H1 (cell line): Measurements from ENCODE around the gene ZNF385D. TPM values are rescaled to one million over a fixed set of nuclear protein-coding genes. Genes with fewer than 3 reads are reported as not detected.

ENCODE experiments used
- CTCF ChIA-PET: fragments of 300-600 bp; sonication (Branson Sonifier 250); formaldehyde crosslinking; loops from one replicate; lab custom pipeline; 2021; ENCODE audit not compliant: partially characterized antibody; lab: Charles Lee
- POLR2A ChIA-PET: fragments of 300-600 bp; sonication (Branson Sonifier 250); formaldehyde crosslinking; loops from one replicate; lab custom pipeline; 2021; ENCODE audit warnings: inconsistent platforms; ENCODE audit not compliant: partially characterized antibody; lab: Charles Lee
- DNase-seq, 2 experiments: peaks; one replicate each; pipeline versions ENCODE4 v3.0.0 to v3.0.0-alpha.2; 2010 to 2022; ENCODE audit warnings: low spot score in 2 of 2, low read depth in 1 of 2, mixed read lengths in 1 of 2
- FAIRE-seq: peaks from 2 replicates; lab custom pipeline; 2011; peaks lifted over from hg19 to GRCh38; lab: Jason Lieb, UNC
- H2AFZ ChIP-seq: 2 replicates; pipeline ENCODE4 v1.8.1; 2012; ENCODE audit warnings: low read length, inconsistent platforms
- H2AK5ac ChIP-seq: 2 replicates; pipeline ENCODE4 v1.6.1; 2013; ENCODE audit warnings: low read depth, low read length
- H2BK120ac ChIP-seq: replicated peaks from 2 replicates; pipeline ENCODE3; 2013; ENCODE audit warnings: low read depth, low read length, inconsistent platforms
- H2BK12ac ChIP-seq: 2 replicates; pipeline ENCODE4 v1.6.1; 2013; ENCODE audit warnings: low read depth, low read length
- H2BK15ac ChIP-seq: 2 replicates; pipeline ENCODE4 v1.6.1; 2013; ENCODE audit warnings: low read length
- H2BK20ac ChIP-seq: 2 replicates; pipeline ENCODE4 v1.6.1; 2013; ENCODE audit warnings: low read length
- H2BK5ac ChIP-seq: 2 replicates; pipeline ENCODE4 v1.6.1; 2013; ENCODE audit warnings: low read depth, low read length
- H3K14ac ChIP-seq: 2 replicates; pipeline ENCODE4 v1.6.1; 2013; ENCODE audit warnings: inconsistent platforms; ENCODE audit not compliant: insufficient read length
- H3K18ac ChIP-seq: 2 replicates; pipeline ENCODE4 v1.6.1; 2013; ENCODE audit warnings: low read length; ENCODE audit errors: extremely low read depth
- H3K23ac ChIP-seq: 2 replicates; pipeline ENCODE4 v1.6.1; 2013; ENCODE audit warnings: inconsistent platforms; ENCODE audit not compliant: insufficient read length
- H3K23me2 ChIP-seq: 2 replicates; pipeline ENCODE4 v1.6.1; 2013; ENCODE audit warnings: low read depth, low read length
- H3K27ac ChIP-seq: 2 replicates; pipeline ENCODE4 v1.6.1; 2011; ENCODE audit warnings: low read depth, low read length, inconsistent platforms
- H3K27me3 ChIP-seq, 4 experiments: replicated peaks in 1 of 4; 1 replicate in 1 of 4; 2 replicates in 3 of 4; pipeline versions ENCODE4 v1.6.1 to v1.8.1; 2011 to 2013; ENCODE audit warnings: low read length in 3 of 4, mild to moderate bottlenecking in 3 of 4, inconsistent platforms in 2 of 4, mixed read lengths in 2 of 4, moderate library complexity in 1 of 4; ENCODE audit not compliant: control insufficient read depth in 3 of 4, insufficient read depth in 3 of 4; ENCODE audit errors: extremely low read depth in 1 of 4
- H3K36me3 ChIP-seq, 4 experiments: 2 replicates each; pipeline versions ENCODE4 v1.6.1 to v1.8.1; 2011 to 2013; ENCODE audit warnings: mild to moderate bottlenecking in 4 of 4, low read length in 3 of 4, moderate library complexity in 2 of 4, control low read depth in 1 of 4, inconsistent platforms in 1 of 4; ENCODE audit not compliant: insufficient read depth in 4 of 4, control insufficient read depth in 2 of 4
- H3K4ac ChIP-seq: replicated peaks from 2 replicates; pipeline ENCODE3; 2013; ENCODE audit warnings: low read length, low read depth, mixed read lengths, inconsistent platforms; ENCODE audit not compliant: insufficient read length
- H3K4me1 ChIP-seq, 4 experiments: replicated peaks in 1 of 4; 1 replicate in 1 of 4; 2 replicates in 3 of 4; pipeline versions ENCODE4 v1.6.1 to v1.8.1; 2011 to 2013; ENCODE audit warnings: low read length in 3 of 4, inconsistent platforms in 2 of 4, mixed read lengths in 1 of 4; ENCODE audit not compliant: insufficient read depth in 4 of 4, control insufficient read depth in 3 of 4
- H3K4me2 ChIP-seq, 2 experiments: 2 replicates each; pipeline versions ENCODE4 v1.6.1 to v1.8.1; 2011 to 2013; ENCODE audit warnings: low read depth in 2 of 2, low read length in 2 of 2, control low read depth in 1 of 2, inconsistent platforms in 1 of 2, mild to moderate bottlenecking in 1 of 2; ENCODE audit not compliant: insufficient read depth in 1 of 2
- H3K4me3 ChIP-seq, 4 experiments: fragments of 200-600, 300-600 bp in 1 of 4; sonication (generic), shearing (Covaris generic), sonication (Bioruptor Twin) in 1 of 4; 2 replicates each; pipeline versions ENCODE4 v1.5.1 to v1.8.1; 2011 to 2016; ENCODE audit warnings: low read length in 4 of 4, low read depth in 3 of 4, control low read depth in 2 of 4, inconsistent platforms in 2 of 4, mild to moderate bottlenecking in 2 of 4, mixed read lengths in 1 of 4, moderate library complexity in 1 of 4; ENCODE audit not compliant: insufficient read depth in 2 of 4; ENCODE audit errors: extremely low read depth in 1 of 4
- H3K56ac ChIP-seq: replicated peaks from 2 replicates; pipeline ENCODE3; 2013; ENCODE audit warnings: low read depth, mild to moderate bottlenecking, mixed read lengths, low read length, inconsistent platforms; ENCODE audit not compliant: insufficient read length
- H3K79me1 ChIP-seq: 2 replicates; pipeline ENCODE4 v1.6.1; 2013; ENCODE audit warnings: low read depth, low read length, control low read depth
- H3K79me2 ChIP-seq, 2 experiments: 2 replicates each; pipeline versions ENCODE4 v1.6.1 to v1.8.1; 2012 to 2013; ENCODE audit warnings: low read length in 2 of 2, mild to moderate bottlenecking in 2 of 2, inconsistent platforms in 1 of 2; ENCODE audit not compliant: insufficient read depth in 2 of 2, control insufficient read depth in 1 of 2
- H3K9ac ChIP-seq, 4 experiments: replicated peaks in 1 of 4; 1 replicate in 1 of 4; 2 replicates in 3 of 4; pipeline versions ENCODE4 v1.6.1 to v1.8.1; 2011 to 2013; ENCODE audit warnings: low read depth in 3 of 4, low read length in 3 of 4, control low read depth in 2 of 4, mild to moderate bottlenecking in 2 of 4, moderate library complexity in 2 of 4, inconsistent platforms in 1 of 4; ENCODE audit errors: extremely low read depth in 1 of 4
- H3K9me3 ChIP-seq, 2 experiments: 2 replicates each; pipeline versions ENCODE4 v1.6.1 to v1.8.1; 2012 to 2013; ENCODE audit warnings: mild to moderate bottlenecking in 2 of 2, moderate library complexity in 2 of 2, control low read depth in 1 of 2, inconsistent platforms in 1 of 2, low read depth in 1 of 2, low read length in 1 of 2, mixed read lengths in 1 of 2; ENCODE audit not compliant: insufficient read depth in 2 of 2
- H4K20me1 ChIP-seq, 2 experiments: replicated peaks in 1 of 2; 2 replicates each; pipeline versions ENCODE3 to v1.8.1; 2011 to 2013; ENCODE audit warnings: inconsistent platforms in 2 of 2, low read length in 2 of 2, mild to moderate bottlenecking in 1 of 2; ENCODE audit not compliant: insufficient read depth in 2 of 2, control insufficient read depth in 1 of 2
- H4K5ac ChIP-seq: 2 replicates; pipeline ENCODE4 v1.6.1; 2013; ENCODE audit warnings: low read length, low read depth, mixed read lengths, inconsistent platforms; ENCODE audit not compliant: insufficient read length
- H4K8ac ChIP-seq: 2 replicates; pipeline ENCODE4 v1.8.0; 2013; ENCODE audit warnings: mild to moderate bottlenecking, moderate library complexity, low read length, inconsistent platforms; ENCODE audit not compliant: insufficient read depth; ENCODE audit errors: extremely low read depth
- H4K91ac ChIP-seq: replicated peaks from 2 replicates; pipeline ENCODE3; 2013; ENCODE audit warnings: low read length, mixed read lengths, inconsistent platforms; ENCODE audit not compliant: insufficient read length
- CTCF ChIP-seq, 3 experiments: IDR thresholded peaks; 1 replicate in 2 of 3; 2 replicates in 1 of 3; pipeline versions ENCODE4 v1.5.1 to v1.6.1; 2011; ENCODE audit warnings: low read length in 3 of 3, mild to moderate bottlenecking in 3 of 3, inconsistent platforms in 2 of 3, low read depth in 1 of 3, moderate library complexity in 1 of 3; ENCODE audit not compliant: insufficient read depth in 1 of 3; ENCODE audit errors: control extremely low read depth in 1 of 3
- EP300 ChIP-seq, 2 experiments: IDR thresholded peaks; 1 replicate in 1 of 2; 2 replicates in 1 of 2; pipeline ENCODE4 v1.6.1; 2011 to 2012; ENCODE audit warnings: low read depth in 2 of 2, low read length in 2 of 2, mild to moderate bottlenecking in 2 of 2, borderline replicate concordance in 1 of 2, inconsistent platforms in 1 of 2, moderate library complexity in 1 of 2
- GABPA ChIP-seq: IDR thresholded peaks from 2 replicates; pipeline ENCODE4 v1.6.1; 2011; ENCODE audit warnings: mild to moderate bottlenecking, low read length, moderate library complexity, borderline replicate concordance; ENCODE audit not compliant: insufficient read depth
- GTF2F1 ChIP-seq: IDR thresholded peaks from 2 replicates; pipeline ENCODE4 v1.6.1; 2012; ENCODE audit warnings: low read depth, low read length, improper control_type of control experiment, borderline replicate concordance
- HDAC2 ChIP-seq, 2 experiments: fragments of 300-600 bp in 1 of 2; sonication (generic) in 1 of 2; IDR thresholded peaks; 2 replicates each; pipeline ENCODE4 v1.6.1; 2011 to 2012; ENCODE audit warnings: low read depth in 2 of 2, low read length in 2 of 2, mild to moderate bottlenecking in 2 of 2, moderate library complexity in 2 of 2, borderline replicate concordance in 1 of 2, inconsistent platforms in 1 of 2
- JUND ChIP-seq: IDR thresholded peaks from 2 replicates; pipeline ENCODE4 v1.6.1; 2011; ENCODE audit warnings: mild to moderate bottlenecking, improper control_type of control experiment, low read length
- KDM5A ChIP-seq: fragments of 200-600 bp; IDR thresholded peaks from 2 replicates; pipeline ENCODE4 v1.7.1; 2012; ENCODE audit warnings: mild to moderate bottlenecking, low read length, inconsistent platforms, mixed read lengths
- SRF ChIP-seq: IDR thresholded peaks from 2 replicates; pipeline ENCODE4 v1.6.1; 2011; ENCODE audit warnings: mild to moderate bottlenecking, low read depth, low read length, moderate library complexity
- TAF1 ChIP-seq: IDR thresholded peaks from 2 replicates; pipeline ENCODE4 v1.6.1; 2011; ENCODE audit warnings: mild to moderate bottlenecking, low read depth, low read length
- whole genome bisulfite sequencing, 2 experiments: shearing (Covaris generic) in 1 of 2; methylation state at CpG; one replicate each; pipeline versions ENCODE4 v1.1.6 to v1.1.7; 2013 to 2015; ENCODE audit warnings: low lambda C conversion rate in 2 of 2, mixed read lengths in 2 of 2, inconsistent platforms in 1 of 2, low coverage in 1 of 2, missing lambda C conversion rate in 1 of 2; ENCODE audit not compliant: insufficient replicate concordance in 2 of 2, insufficient coverage in 1 of 2, insufficient read length in 1 of 2; ENCODE audit errors: extremely low coverage in 1 of 2, missing lambda C conversion rate in 1 of 2; 5-methylcytosine and 5-hydroxymethylcytosine counted together
- polyA plus RNA-seq, 7 experiments: library from polyadenylated mRNA; depleted of rRNA in 3 of 7; stranded (reverse) in 5 of 7; unstranded in 2 of 7; fragments of >200 nt in 5 of 7; fragments of 200-250 nt in 2 of 7; gene quantifications; 1 replicate in 5 of 7; 2 replicates in 1 of 7; 4 replicates in 1 of 7; pipeline versions ENCODE4 v1.2.1 to v1.2.3, GENCODE V29; 2011 to 2013; ENCODE audit warnings: missing spikeins in 2 of 7, mixed read lengths in 2 of 7
- total RNA-seq: library from RNA; stranded (reverse); fragmentation: NEBNext Ultra II Directional; extraction: Animal tissue kit (Norgen Biotek cat#: 25700); gene quantifications from 2 replicates; pipeline ENCODE4 v1.2.1, GENCODE V29; 2021
- TF ChIP-seq, protein P1 (sequence below): IDR thresholded peaks from 2 replicates; pipeline ENCODE4 v1.6.1; 2012; ENCODE audit warnings: inconsistent platforms

The ZNF385D gene
- total and polyA plus RNA-seq, 2 of the 8 experiments (the other 6 are each of a cell fraction or from before 2014, with no cell fraction given): 5.9 to 10.8 TPM

GRCh38 chr3:21751886-21752285, 876 bp upstream of the ZNF385D start:
- no peaks in the 10 kb centered on the region for H3K9me3 ChIP-seq
- peaks cover 9% of the 10 kb centered on the region; the same call in 1 of the 2 replicates for H3K23me2 ChIP-seq
- no peak overlapping the region for H3K23ac ChIP-seq
- 0 out of 2 replicates have a peak overlapping the region, but pooled peaks have one; percentile 100 for H2AFZ ChIP-seq
- no peak overlapping the region for H2BK15ac ChIP-seq
- H3K4me2 ChIP-seq: peak overlapping the region; percentile 80 to 98
- H3K27me3 ChIP-seq: no peaks in the 10 kb centered on the region; a peak in 1 of 7 replicates
- H3K27ac ChIP-seq: no peak overlapping the region
- H2BK5ac ChIP-seq: no peak overlapping the region
- ChIA-PET CTCF (interaction anchor here (0.7 to 4.2 kb wide), 20 partner anchors 10 to 1413 kb away, joined by 3 to 36 read pairs (median 4); no protein-coding TSS in a partner anchor), POLR2A (no interaction called here)
- H3K9ac ChIP-seq: no peak overlapping the region
- H3K4me3 ChIP-seq: peak overlapping the region in 1 of 4 experiments; percentile 89; a peak in 2 of 8 replicates
- no peak overlapping the region for H4K8ac ChIP-seq
- peaks cover 0 to 10% (median 4%) of the 10 kb centered on the region in 4 experiments; a peak in 3 of 7 replicates for H3K4me1 ChIP-seq
- no peak overlapping the region for H3K14ac ChIP-seq
- H3K4ac ChIP-seq: no peak overlapping the region
- no peak overlapping the region for H2BK12ac ChIP-seq
- FAIRE-seq: no peak
- no peak overlapping the region for H4K5ac ChIP-seq
- no peak overlapping the region for H2BK120ac ChIP-seq
- no peaks in the 10 kb centered on the region for H3K36me3 ChIP-seq
- WGBS, 2 experiments: 75% methylated on average over 6 of the region's 6 CpGs; no CpG with 5 or more reads in 1 of the 2 experiments
- H3K56ac ChIP-seq: no peak overlapping the region
- DNase-seq: no peak
- no peaks in the 10 kb centered on the region for H4K20me1 ChIP-seq
- H3K18ac ChIP-seq: no peak overlapping the region
- H4K91ac ChIP-seq: no peak overlapping the region
- H2AK5ac ChIP-seq: no peak overlapping the region
- no peak overlapping the region for H2BK20ac ChIP-seq
- H3K79me1 ChIP-seq: no peaks in the 10 kb centered on the region
- H3K79me2 ChIP-seq: peaks cover 0 to 3% of the 10 kb centered on the region in 2 experiments; a peak in 1 of 4 replicates
- no peak for TF ChIP-seq KDM5A
- TF ChIP-seq JUND: no peak
- TF ChIP-seq EP300 (IDR thresholded peaks at IDR 0.05; ENCODE audit: borderline replicate concordance in 1 of 2, low read depth in 2 of 2, low read length in 2 of 2): no peak
- TF ChIP-seq, protein P1, sequence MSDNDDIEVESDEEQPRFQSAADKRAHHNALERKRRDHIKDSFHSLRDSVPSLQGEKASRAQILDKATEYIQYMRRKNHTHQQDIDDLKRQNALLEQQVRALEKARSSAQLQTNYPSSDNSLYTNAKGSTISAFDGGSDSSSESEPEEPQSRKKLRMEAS: no peak
- no peak for TF ChIP-seq GABPA
- no peak for TF ChIP-seq TAF1
- TF ChIP-seq HDAC2 (IDR thresholded peaks at IDR 0.05; ENCODE audit: borderline replicate concordance in 1 of 2, low read depth in 2 of 2, low read length in 2 of 2): no peak
- TF ChIP-seq SRF: no peak
- no peak for TF ChIP-seq CTCF (IDR thresholded peaks at IDR 0.05; ENCODE audit: control extremely low read depth in 1 of 3, insufficient read depth in 1 of 3, low read depth in 1 of 3, low read length in 3 of 3)
- no peak for TF ChIP-seq GTF2F1
